ENCODE data around the gene ANKRD10.
"Not testable (repeated sequence)": the region's sequence is repeated elsewhere in the genome, so short reads cannot be mapped to it uniquely, and the experiment has no call there.

The ANKRD10 gene

DNA sequence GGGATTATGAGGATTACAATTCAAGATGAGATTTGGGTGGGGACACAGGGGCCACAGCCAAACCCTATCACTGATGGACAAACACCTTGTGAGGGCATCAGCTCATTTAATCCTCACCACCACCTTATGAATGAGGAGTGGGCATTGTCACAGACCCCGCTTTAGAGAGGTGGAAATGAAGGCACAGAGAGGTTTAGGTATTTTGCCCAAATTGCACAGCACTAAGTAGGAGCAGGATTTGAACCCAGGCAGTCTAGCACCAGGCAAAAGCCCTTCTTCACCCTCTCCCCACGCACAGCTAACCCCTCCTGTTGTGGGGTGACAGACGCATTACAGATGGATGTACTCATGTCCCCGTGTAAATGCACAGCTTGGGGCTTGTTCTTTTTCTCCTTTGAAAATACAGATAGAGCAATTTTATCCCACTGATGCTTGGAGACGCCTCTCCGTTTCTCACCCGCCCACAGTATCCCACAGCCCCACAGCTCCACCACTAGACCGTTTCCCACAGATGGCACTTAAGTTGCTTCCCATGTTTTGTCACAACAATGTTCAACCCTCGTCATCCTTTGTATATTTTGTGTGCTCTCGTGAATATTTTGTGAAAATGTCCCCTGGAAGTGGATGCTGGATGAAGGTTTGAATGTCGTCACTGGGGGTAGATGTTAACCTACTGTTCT is 48.2 kb downstream of the ANKRD10 start:
- DNase-seq (ENCODE audit: low read depth in 2 of 2) = no peak

DNA sequence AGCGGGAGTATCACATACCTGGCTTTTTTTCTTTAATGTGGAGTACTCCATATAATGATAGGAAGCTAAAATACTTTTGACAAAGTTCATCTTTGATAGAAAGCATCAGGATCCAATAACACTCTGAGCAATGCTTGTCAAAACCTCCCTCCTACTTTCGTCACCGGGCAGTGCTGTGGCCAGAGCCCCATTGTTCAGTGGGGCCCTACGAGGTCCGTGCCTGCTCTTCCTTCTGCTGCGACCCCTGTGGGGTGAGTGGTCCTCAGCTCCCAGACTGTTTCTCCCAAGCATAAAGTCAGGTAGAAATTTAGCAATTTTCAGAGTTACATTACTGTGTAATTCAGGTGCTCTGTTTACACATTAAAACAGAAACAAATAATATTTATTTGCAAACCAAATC is 51.2 kb downstream of the ANKRD10 start:
- DNase-seq (ENCODE audit: low read depth in 2 of 2) = no peak

DNA sequence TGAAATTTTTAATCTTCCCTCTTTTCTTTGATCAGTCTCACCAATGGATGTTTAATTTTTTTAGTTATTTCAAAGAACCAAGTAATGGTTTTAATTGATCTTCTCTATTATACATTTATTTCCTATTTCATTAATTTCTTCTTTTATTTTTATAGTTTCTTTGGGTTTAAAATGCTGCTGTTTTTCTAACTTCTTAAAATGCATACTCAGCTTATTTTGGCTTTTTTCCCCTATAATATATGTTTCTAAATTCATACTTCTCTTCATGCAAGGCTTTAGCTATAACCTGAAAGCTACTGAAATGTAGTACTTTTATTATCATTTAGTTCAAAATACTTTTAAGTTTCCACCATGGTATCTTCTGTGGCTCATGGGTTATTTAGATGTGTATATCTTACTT is 53.9 kb downstream of the ANKRD10 start:
- DNase-seq (ENCODE audit: low read depth in 2 of 2) = no peak

DNA sequence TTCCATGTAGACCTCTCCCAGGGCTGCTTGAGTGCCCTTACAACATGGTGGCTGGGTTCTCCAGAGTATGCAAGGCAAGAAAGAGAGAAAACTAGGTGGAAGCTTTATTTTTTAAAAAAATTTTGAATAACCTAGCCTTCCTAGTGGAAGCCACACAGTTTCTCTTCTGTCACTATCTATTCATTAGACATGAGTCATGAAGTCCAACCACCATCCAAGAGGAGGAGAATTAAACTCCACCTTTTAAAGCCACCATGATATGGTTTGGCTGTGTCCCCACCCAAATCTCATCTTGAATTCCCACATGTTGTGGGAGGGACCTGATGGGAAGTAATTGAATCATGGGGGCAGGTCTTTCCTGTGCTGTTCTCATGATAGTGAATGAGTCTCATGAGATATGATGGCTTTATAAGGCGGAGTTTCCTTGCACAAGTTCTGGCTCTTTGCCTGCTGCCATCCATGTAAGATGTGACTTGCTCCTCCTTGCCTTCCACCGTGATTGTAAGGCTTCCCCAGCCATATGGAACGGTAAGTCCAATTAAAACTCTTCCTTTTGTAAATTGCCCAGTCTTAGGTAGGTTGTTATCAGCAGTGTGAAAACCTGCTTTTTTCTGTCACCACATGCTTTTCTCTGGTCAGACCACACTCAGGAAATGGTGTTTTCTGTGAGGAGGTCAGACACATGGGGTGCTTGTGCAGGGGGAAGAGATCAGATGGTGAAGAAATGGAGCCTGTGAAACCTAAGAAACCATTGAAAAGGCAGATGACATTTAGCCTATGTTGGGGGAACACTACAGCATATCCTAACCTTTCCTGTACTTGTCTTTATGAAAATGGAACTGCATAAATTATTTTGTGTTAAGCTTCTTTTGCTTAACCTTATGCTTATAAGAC is 57.7 kb downstream of the ANKRD10 start:
- no peak for DNase-seq (ENCODE audit: low read depth in 2 of 2)

DNA sequence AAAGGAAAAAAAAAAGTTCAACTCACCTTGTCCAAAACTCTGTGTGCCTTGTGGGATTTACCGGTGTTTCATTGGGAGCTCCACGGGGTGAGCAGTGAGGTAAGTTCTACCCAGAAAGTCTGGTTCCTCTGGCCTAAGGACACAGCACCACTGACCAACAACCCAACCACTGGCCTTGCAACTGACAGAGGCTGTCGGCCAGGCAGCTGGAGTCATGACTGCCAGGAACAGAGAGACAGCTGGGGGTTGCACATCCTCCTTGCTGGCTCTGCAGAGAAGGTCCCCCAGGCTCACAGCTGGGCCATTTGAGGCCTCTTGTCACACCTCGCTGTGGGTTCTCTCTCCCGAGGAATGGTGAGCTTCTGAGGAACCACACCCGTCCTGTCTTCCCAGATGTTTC is 59.5 kb downstream of the ANKRD10 start:
- no peak for DNase-seq (ENCODE audit: low read depth in 2 of 2)

DNA sequence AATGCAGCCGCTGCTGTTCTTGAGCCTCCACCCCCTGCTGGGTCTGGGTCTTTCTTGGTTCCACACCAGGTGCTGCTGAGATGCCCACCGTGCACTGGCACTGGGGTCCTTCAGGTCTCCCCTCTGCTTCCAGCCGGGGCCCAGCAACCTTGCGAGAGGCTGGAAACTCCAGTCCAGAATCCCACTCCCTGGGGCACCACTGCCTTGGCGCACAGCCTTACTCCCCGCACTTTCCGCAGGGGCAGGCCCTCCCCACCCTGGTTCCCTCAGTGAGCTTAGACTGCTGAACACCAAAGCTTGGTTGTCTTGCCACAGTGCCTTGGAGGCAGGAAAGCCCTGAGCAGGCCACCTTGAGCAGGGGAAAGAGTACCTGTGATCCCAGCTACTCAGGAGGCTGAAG is 60.0 kb downstream of the ANKRD10 start:
- DNase-seq (ENCODE audit: low read depth in 2 of 2) = no peak

GRCh38 chr13:110853235-110853721 is 61.6 kb downstream of the ANKRD10 start:
- no peak for DNase-seq (ENCODE audit: low read depth in 2 of 2)

DNA sequence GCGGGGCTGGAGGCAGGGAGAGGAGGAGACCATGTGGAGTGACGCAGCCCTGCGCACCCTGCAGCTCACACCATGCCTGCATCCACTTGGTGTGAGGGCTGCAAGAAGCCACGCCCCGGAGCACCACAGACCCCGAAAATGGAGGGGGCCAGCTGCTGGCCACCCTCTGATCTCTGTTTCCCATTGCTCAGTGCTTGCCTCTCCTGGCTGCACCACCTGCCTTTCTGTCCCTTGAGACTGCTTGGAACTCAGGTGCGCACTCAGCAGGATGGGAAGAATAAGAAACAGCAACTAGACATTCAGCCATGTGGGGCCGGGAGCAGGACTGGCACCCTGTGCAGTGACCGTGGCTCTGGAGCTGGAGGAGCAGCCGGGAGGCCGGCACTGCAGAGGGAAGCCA is 64.0 kb downstream of the ANKRD10 start:
- no peak for DNase-seq (ENCODE audit: low read depth in 2 of 2)

DNA sequence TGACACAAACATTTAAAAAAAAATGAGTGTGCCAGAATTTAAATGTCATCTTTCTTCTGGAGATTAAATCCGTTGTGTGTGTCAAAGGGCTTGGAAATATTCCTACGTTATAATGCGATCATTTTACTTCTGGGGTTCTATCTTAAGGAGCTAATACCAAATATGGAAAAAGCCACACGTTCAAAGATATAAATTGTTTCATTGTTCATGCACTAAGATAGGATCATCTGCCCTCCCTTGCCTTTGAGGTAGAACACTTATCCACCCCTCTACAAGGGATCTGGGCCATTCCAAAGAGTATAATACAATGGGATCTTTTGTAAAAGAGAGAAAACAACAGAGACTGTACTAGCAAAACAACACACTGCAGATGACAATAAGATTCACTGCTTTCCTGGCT is 64.9 kb downstream of the ANKRD10 start:
- DNase-seq (ENCODE audit: low read depth in 2 of 2) = no peak

- DNase-seq (ENCODE audit: low read depth in 2 of 2) = no peak
Observed at GRCh38 chr13:110845520-110845919, 69.3 kb downstream of the ANKRD10 start.

- no peak for DNase-seq (ENCODE audit: low read depth in 2 of 2)
Observed at GRCh38 chr13:110841846-110842245, 73.0 kb downstream of the ANKRD10 start.

- DNase-seq (ENCODE audit: low read depth in 2 of 2) = no peak
Observed at GRCh38 chr13:110841406-110841805, 73.5 kb downstream of the ANKRD10 start.

DNA sequence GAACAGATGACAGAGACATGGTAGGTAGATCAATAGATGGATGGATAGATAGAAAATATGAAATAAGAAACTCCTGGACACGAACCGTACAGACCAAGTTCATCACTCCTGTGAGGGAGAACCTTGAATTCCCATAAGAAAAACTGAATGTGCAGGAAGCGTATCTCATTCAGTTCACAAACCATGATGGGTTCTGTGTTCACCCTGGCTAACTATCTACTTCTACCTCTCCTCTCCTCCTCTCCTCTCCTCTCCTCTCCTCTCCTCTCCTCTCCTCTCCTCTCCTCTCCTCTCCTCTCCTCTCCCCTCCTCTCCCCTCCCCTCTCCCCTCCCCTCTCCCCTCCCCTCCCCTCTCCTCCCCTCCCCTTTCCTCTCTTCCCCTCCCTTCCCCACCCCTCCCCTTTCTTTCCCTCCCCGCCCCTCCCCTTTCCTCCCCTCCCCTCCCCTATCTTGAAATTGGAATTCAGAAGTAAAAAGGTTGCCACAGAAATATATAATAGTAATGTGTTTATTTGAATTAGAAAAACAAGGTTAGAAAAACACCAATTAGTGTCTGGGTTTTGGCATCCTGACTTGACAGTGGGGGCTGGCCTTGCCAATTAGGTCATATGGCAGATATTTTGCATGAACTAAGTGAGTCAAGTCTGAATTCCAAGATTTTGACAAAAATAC is 75.9 kb downstream of the ANKRD10 start:
- DNase-seq (ENCODE audit: low read depth in 2 of 2) = no peak

- DNase-seq (ENCODE audit: low read depth in 2 of 2) = no peak
Observed at GRCh38 chr13:110838116-110838515, 76.8 kb downstream of the ANKRD10 start.

- DNase-seq (ENCODE audit: low read depth in 2 of 2) = not testable (repeated sequence)
Observed at GRCh38 chr13:110837397-110838061, 77.3 kb downstream of the ANKRD10 start.

DNA sequence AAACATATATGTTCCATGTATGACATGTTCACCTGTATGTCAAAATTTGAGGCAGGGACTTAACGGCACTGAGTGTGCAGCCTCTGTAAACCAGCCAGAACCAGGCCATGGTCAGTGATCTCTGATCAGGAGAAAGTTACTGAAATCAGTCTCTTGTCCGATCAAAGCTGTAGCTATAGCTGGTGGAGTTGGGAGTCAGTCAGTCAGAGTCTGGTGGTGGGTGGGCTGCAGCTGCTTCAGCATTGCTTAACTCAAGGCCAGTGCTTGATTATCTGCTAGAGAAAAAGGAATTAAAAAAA is 78.3 kb downstream of the ANKRD10 start:
- DNase-seq (ENCODE audit: low read depth in 2 of 2) = no peak

GRCh38 chr13:110835721-110836604 is 78.9 kb downstream of the ANKRD10 start:
- DNase-seq (ENCODE audit: low read depth in 2 of 2) = no peak

DNA sequence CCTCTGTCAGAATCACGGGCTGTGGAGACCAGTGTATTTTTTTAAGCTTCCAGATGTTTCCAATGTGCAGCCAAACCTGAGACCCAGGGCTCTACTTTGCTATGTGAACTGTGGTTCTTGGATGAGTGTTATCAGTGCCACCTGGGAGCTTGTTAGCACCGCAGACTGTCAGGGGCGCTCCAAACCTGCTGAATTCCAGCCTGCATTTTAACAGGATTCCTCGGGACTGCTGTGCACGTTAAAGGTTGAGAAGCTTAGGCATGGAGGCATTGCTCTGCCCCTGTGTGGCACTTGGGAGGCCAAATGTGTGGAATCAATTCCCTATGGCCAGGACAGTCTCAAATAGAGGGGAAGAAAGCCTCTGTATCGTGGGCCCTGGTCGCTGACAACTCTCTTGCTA is 80.3 kb downstream of the ANKRD10 start:
- DNase-seq (ENCODE audit: low read depth in 2 of 2) = no peak

DNA sequence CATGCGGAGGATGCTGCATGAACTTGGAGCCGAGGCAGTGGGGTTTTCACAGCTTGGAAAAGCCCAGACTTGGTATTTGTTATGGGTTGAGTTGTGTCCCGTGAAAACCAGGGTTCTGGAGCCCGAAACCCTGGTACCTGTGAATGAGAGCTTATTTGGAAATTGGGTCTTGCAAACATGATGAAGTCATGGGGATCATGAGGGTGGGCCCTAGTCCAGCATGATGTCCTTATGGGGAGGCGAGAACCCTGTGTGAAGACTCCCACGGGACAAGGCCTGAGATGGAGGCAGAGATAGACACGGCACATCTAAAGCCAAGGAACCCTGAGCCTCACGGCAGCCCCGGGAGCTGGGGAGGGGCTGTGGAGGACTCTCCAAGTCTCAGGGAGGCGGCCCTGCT is 82.3 kb downstream of the ANKRD10 start:
- no peak for DNase-seq (ENCODE audit: low read depth in 2 of 2)

GRCh38 chr13:110832205-110832479 is 82.7 kb downstream of the ANKRD10 start:
- no peak for DNase-seq (ENCODE audit: low read depth in 2 of 2)

DNA sequence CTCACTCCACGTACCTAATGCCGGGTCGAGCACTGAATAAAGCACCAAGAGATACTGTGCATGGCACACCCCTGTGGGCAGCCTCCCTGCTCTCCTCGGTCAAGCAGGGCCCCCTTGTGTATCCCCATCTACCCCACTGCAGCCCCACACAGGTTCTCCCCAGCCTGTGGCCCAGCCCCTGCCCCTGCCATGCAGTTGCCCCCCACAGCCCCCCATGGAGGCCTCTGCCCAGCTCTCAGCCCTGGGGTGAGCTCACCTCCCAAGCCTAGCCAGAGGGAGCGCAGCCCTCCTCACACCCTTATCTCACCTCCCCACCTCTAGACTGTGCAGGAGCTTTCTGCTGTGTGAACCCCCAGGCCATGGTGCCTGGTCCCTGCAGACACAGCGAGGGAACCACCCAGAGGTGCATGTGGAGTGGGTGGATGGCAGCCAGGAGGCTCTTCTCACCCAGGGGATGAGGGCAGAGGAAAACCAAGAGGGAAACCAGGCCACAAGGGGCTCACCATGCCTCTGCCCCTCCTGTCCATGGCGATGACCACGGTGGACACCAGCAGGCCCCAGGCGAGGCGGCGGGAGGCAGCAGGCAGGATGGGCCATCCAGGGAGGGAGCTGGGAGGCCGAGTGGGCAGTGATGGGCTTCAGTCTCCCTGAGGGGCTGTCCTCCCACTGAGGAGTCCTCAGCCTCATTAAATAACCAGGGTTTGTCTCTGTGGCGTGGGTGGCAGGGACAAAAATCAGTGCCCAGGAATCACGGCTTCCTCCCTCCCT is 83.2 kb downstream of the ANKRD10 start:
- DNase-seq (ENCODE audit: low read depth in 2 of 2) = no peak
